Activated CD4-positive, alpha-beta T cell treated with anti-CD3 and anti-CD28 coated beads, Interleukin-2, amount 10 ng/mL, durations not matched to agents 24 days and 14 days (primary cell): ENCODE measurements around the gene OPCML. TPM values are rescaled to one million over a fixed set of nuclear protein-coding genes. Genes with fewer than 3 reads are reported as not detected.

Source experiments
- DNase-seq: peaks from one replicate; pipeline ENCODE4 v3.0.0; 2022
- H3K27ac Mint-ChIP-seq: one replicate; pipeline ENCODE4 v1.8.0; 2022; ENCODE audit warnings: mild to moderate bottlenecking, mixed read lengths
- H3K27me3 Mint-ChIP-seq: one replicate; pipeline ENCODE4 v1.8.0; 2022; ENCODE audit warnings: mixed read lengths
- H3K36me3 Mint-ChIP-seq: one replicate; pipeline ENCODE4 v1.8.0; 2022; ENCODE audit warnings: low read depth, mild to moderate bottlenecking, mixed read lengths
- H3K4me1 Mint-ChIP-seq: one replicate; pipeline ENCODE4 v1.8.0; 2021; ENCODE audit warnings: mixed read lengths
- H3K4me3 Mint-ChIP-seq: one replicate; pipeline ENCODE4 v1.8.0; 2022; ENCODE audit warnings: mild to moderate bottlenecking, moderate library complexity, mixed read lengths
- H3K9me3 Mint-ChIP-seq: one replicate; pipeline ENCODE4 v1.8.0; 2021; ENCODE audit warnings: mixed read lengths
- intact Hi-C: fragments of 100-400 bp; cut with micrococcal nuclease; formaldehyde crosslinking; loops from one replicate; pipeline ENCODE4 v1.15.1; 2023
- total RNA-seq: library from RNA; stranded (reverse); gene quantifications from 2 replicates; pipeline ENCODE4 v1.2.3, GENCODE V29; 2022

OPCML gene
- total RNA-seq, 1 donor from 2014 or later = not detected

GRCh38 chr11:132898021-132898420, 634.3 kb downstream of the OPCML start:
- no peaks in the 10 kb centered on the region for H3K4me1 Mint-ChIP-seq
- intact Hi-C loops = no loop called here
- H3K4me3 Mint-ChIP-seq = no peak overlapping the region
- H3K9me3 Mint-ChIP-seq = no peaks in the 10 kb centered on the region
- H3K27me3 Mint-ChIP-seq = no peaks in the 10 kb centered on the region
- H3K27ac Mint-ChIP-seq = no peak overlapping the region
- DNase-seq = no peak
- no peaks in the 10 kb centered on the region for H3K36me3 Mint-ChIP-seq

- H3K4me1 Mint-ChIP-seq = no peaks in the 10 kb centered on the region
- no peak for DNase-seq
- intact Hi-C loops = no loop called here
- H3K9me3 Mint-ChIP-seq = no peaks in the 10 kb centered on the region
- no peaks in the 10 kb centered on the region for H3K27me3 Mint-ChIP-seq
- H3K36me3 Mint-ChIP-seq = no peaks in the 10 kb centered on the region
- H3K27ac Mint-ChIP-seq = no peak overlapping the region
- no peak overlapping the region for H3K4me3 Mint-ChIP-seq
Observed at GRCh38 chr11:132895340-132895739, 637.0 kb downstream of the OPCML start.

GRCh38 chr11:132894606-132895005, 637.7 kb downstream of the OPCML start:
- DNase-seq = no peak
- Mint-ChIP-seq H3K27ac (no peak overlapping the region), H3K4me1 (no peaks in the 10 kb centered on the region), H3K4me3 (no peak overlapping the region), H3K9me3 (no peaks in the 10 kb centered on the region), H3K27me3 (no peaks in the 10 kb centered on the region), H3K36me3 (no peaks in the 10 kb centered on the region)
- intact Hi-C loops = no loop called here

GRCh38 chr11:132892876-132893275, 639.4 kb downstream of the OPCML start:
- H3K9me3 Mint-ChIP-seq = no peaks in the 10 kb centered on the region
- no peak overlapping the region for H3K27ac Mint-ChIP-seq
- DNase-seq = no peak
- no peaks in the 10 kb centered on the region for H3K4me1 Mint-ChIP-seq
- no peaks in the 10 kb centered on the region for H3K27me3 Mint-ChIP-seq
- H3K36me3 Mint-ChIP-seq = no peaks in the 10 kb centered on the region
- no peak overlapping the region for H3K4me3 Mint-ChIP-seq
- intact Hi-C loops = no loop called here

GRCh38 chr11:132888226-132888625, 644.1 kb downstream of the OPCML start:
- Mint-ChIP-seq H3K9me3 (no peaks in the 10 kb centered on the region), H3K4me3 (no peak overlapping the region)

GRCh38 chr11:132886335-132886734, 646.0 kb downstream of the OPCML start:
- Mint-ChIP-seq H3K4me1 (no peaks in the 10 kb centered on the region), H3K27me3 (no peaks in the 10 kb centered on the region), H3K4me3 (no peak overlapping the region), H3K9me3 (no peaks in the 10 kb centered on the region), H3K36me3 (no peaks in the 10 kb centered on the region), H3K27ac (no peak overlapping the region)
- intact Hi-C loops = no loop called here
- no peak for DNase-seq

More at GRCh38 chr11:132888226-132888625, 644.1 kb downstream of the OPCML start:
- no peak overlapping the region for H3K27ac Mint-ChIP-seq
- no peaks in the 10 kb centered on the region for H3K36me3 Mint-ChIP-seq
- intact Hi-C loops = no loop called here
- DNase-seq = no peak
- H3K4me1 Mint-ChIP-seq = no peaks in the 10 kb centered on the region
- no peaks in the 10 kb centered on the region for H3K27me3 Mint-ChIP-seq

- H3K4me3 Mint-ChIP-seq = no peak overlapping the region
- H3K9me3 Mint-ChIP-seq = no peaks in the 10 kb centered on the region
- no peaks in the 10 kb centered on the region for H3K36me3 Mint-ChIP-seq
- H3K4me1 Mint-ChIP-seq = no peaks in the 10 kb centered on the region
- H3K27ac Mint-ChIP-seq = no peak overlapping the region
- H3K27me3 Mint-ChIP-seq = no peaks in the 10 kb centered on the region
- intact Hi-C loops = no loop called here
- DNase-seq = no peak
Observed at GRCh38 chr11:132883241-132883640, 649.1 kb downstream of the OPCML start.

GRCh38 chr11:132881622-132882021, 650.7 kb downstream of the OPCML start:
- Mint-ChIP-seq H3K36me3 (no peaks in the 10 kb centered on the region), H3K4me1 (no peaks in the 10 kb centered on the region), H3K4me3 (no peak overlapping the region), H3K9me3 (no peaks in the 10 kb centered on the region), H3K27ac (no peak overlapping the region), H3K27me3 (no peaks in the 10 kb centered on the region)
- intact Hi-C loops = no loop called here
- DNase-seq = no peak

GRCh38 chr11:132878111-132878510, 654.2 kb downstream of the OPCML start:
- Mint-ChIP-seq H3K27ac (no peak overlapping the region), H3K27me3 (no peaks in the 10 kb centered on the region), H3K9me3 (no peaks in the 10 kb centered on the region), H3K4me3 (no peak overlapping the region), H3K4me1 (no peaks in the 10 kb centered on the region), H3K36me3 (no peaks in the 10 kb centered on the region)
- no peak for DNase-seq
- intact Hi-C loops = no loop called here

GRCh38 chr11:132876705-132877104, 655.6 kb downstream of the OPCML start:
- Mint-ChIP-seq H3K36me3 (no peaks in the 10 kb centered on the region), H3K27me3 (no peaks in the 10 kb centered on the region), H3K9me3 (no peaks in the 10 kb centered on the region), H3K4me3 (no peak overlapping the region), H3K4me1 (no peaks in the 10 kb centered on the region), H3K27ac (no peak overlapping the region)
- intact Hi-C loops = no loop called here
- no peak for DNase-seq

GRCh38 chr11:132876239-132876638, 656.1 kb downstream of the OPCML start:
- Mint-ChIP-seq H3K4me1 (no peaks in the 10 kb centered on the region), H3K27me3 (no peaks in the 10 kb centered on the region), H3K36me3 (no peaks in the 10 kb centered on the region), H3K4me3 (no peak overlapping the region), H3K27ac (no peak overlapping the region), H3K9me3 (no peaks in the 10 kb centered on the region)
- intact Hi-C loops = no loop called here
- no peak for DNase-seq

GRCh38 chr11:132874638-132875037, 657.7 kb downstream of the OPCML start:
- Mint-ChIP-seq H3K27me3 (no peaks in the 10 kb centered on the region), H3K9me3 (no peaks in the 10 kb centered on the region), H3K27ac (no peak overlapping the region), H3K4me3 (no peak overlapping the region), H3K36me3 (no peaks in the 10 kb centered on the region), H3K4me1 (no peaks in the 10 kb centered on the region)
- intact Hi-C loops = no loop called here
- no peak for DNase-seq

GRCh38 chr11:132873841-132874240, 658.5 kb downstream of the OPCML start:
- no peak overlapping the region for H3K27ac Mint-ChIP-seq
- intact Hi-C loops = no loop called here
- H3K4me3 Mint-ChIP-seq = no peak overlapping the region
- no peak for DNase-seq
- no peaks in the 10 kb centered on the region for H3K4me1 Mint-ChIP-seq
- H3K9me3 Mint-ChIP-seq = no peaks in the 10 kb centered on the region
- no peaks in the 10 kb centered on the region for H3K27me3 Mint-ChIP-seq
- no peaks in the 10 kb centered on the region for H3K36me3 Mint-ChIP-seq

- DNase-seq = no peak
- Mint-ChIP-seq H3K36me3 (no peaks in the 10 kb centered on the region), H3K27ac (no peak overlapping the region), H3K27me3 (no peaks in the 10 kb centered on the region), H3K4me3 (no peak overlapping the region), H3K9me3 (no peaks in the 10 kb centered on the region), H3K4me1 (no peaks in the 10 kb centered on the region)
- intact Hi-C loops = no loop called here
Observed at GRCh38 chr11:132872211-132872610, 660.1 kb downstream of the OPCML start.

GRCh38 chr11:132866783-132867545, 665.3 kb downstream of the OPCML start:
- H3K27me3 Mint-ChIP-seq = no peaks in the 10 kb centered on the region
- H3K4me1 Mint-ChIP-seq = no peaks in the 10 kb centered on the region
- no peak overlapping the region for H3K4me3 Mint-ChIP-seq
- no peaks in the 10 kb centered on the region for H3K9me3 Mint-ChIP-seq
- no peak overlapping the region for H3K27ac Mint-ChIP-seq
- H3K36me3 Mint-ChIP-seq = no peaks in the 10 kb centered on the region
- DNase-seq = no peak
- intact Hi-C loops = no loop called here
